Bronchial epithelial cell (primary cell): ENCODE data around the gene RUNX2. TPM values are rescaled to one million over a fixed set of nuclear protein-coding genes. Genes with fewer than 3 reads are reported as not detected.

Source experiments
- DNase-seq: peaks from one replicate; pipeline ENCODE4 v3.0.0-alpha.2; 2010; ENCODE audit warnings: low read depth
- FAIRE-seq: peaks from 2 replicates; lab custom pipeline; 2011; peaks lifted over from hg19 to GRCh38; lab: Jason Lieb, UNC
- H3K27me3 ChIP-seq: 2 replicates; pipeline ENCODE4 v1.5.1; 2011; ENCODE audit warnings: low read length; ENCODE audit not compliant: control insufficient read depth, insufficient read depth
- H3K36me3 ChIP-seq: 2 replicates; pipeline ENCODE4 v1.5.1; 2011; ENCODE audit warnings: low read length; ENCODE audit not compliant: control insufficient read depth, insufficient read depth
- H3K4me3 ChIP-seq: 2 replicates; pipeline ENCODE4 v1.5.1; 2011; ENCODE audit warnings: mild to moderate bottlenecking, low read depth, low read length, control low read depth
- CTCF ChIP-seq: IDR thresholded peaks from 2 replicates; pipeline ENCODE4 v1.5.1; 2011; ENCODE audit warnings: mild to moderate bottlenecking, moderate library complexity, low read length, control low read depth, inconsistent platforms; ENCODE audit not compliant: insufficient read depth, severe bottlenecking
- total RNA-seq: library from RNA; depleted of rRNA; stranded (reverse); fragments of >200 nt; gene quantifications from 2 replicates; pipeline ENCODE4 v1.2.1, GENCODE V29; 2014

Gene RUNX2
- total RNA-seq, 1 donor from 2014 or later, result 0.79 TPM

GRCh38 chr6:45634231-45634630 lies 306.1 kb downstream of the RUNX2 start:
- TF ChIP-seq CTCF, result no peak
- DNase-seq, result no peak
- Histone ChIP-seq H3K27me3 (no peaks in the 10 kb centered on the region), H3K4me3 (no peak overlapping the region), H3K36me3 (no peaks in the 10 kb centered on the region)
- FAIRE-seq, result no peak

DNA sequence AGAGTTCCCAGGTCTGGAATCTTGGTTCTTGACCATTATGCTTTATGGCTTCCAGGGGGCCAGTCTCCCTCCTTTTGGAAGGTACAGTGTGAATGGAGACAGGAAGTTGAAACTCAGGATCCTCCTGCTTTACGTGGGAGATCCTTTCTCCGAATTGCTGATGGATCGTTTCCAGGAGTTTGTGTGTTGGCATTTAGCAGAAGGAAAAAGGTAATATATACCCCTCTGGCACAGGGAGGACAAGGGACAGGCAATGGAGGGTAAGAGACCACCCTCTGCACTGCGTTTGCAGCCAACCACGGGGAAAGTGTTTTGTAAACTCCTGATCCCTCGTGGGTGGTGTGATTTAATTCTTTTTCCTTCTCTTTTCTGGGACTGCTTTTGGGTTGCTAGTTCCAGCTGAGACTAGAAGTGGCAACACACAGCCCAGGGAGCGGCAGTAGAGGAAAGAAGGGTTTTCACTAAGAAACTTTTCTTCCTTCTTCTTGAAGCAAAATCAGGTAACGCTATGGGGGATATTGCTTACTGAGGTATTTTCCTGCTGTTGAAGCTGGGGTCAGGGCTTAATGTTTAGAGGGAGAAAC lies 307.2 kb downstream of the RUNX2 start:
- Histone ChIP-seq H3K4me3 (no peak overlapping the region), H3K36me3 (no peaks in the 10 kb centered on the region), H3K27me3 (no peaks in the 10 kb centered on the region)
- no peak for TF ChIP-seq CTCF
- no peak for FAIRE-seq
- DNase-seq, result no peak

DNA sequence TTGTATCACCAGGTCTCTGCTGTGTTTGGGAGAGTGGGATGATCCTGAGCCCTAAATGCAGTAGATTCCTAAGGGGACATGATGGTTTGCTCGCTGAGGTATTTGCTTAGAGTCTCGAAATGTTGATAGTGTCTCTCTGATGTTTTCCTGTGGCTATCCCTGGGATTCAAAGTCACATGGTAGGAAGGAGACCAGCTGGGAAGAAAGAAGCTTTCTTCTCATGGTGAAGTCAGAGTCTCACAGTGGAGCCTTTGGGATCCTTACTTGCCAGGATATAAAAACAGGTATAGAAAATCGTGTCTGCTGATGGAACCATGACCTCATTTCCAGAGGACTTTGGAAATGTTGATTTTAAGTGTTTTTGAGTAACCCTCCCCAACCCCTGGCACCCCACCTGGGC lies 308.9 kb downstream of the RUNX2 start:
- Histone ChIP-seq H3K27me3 (no peaks in the 10 kb centered on the region), H3K36me3 (no peaks in the 10 kb centered on the region), H3K4me3 (no peak overlapping the region)
- no peak for TF ChIP-seq CTCF
- no peak for DNase-seq
- peak; percentile 76 for FAIRE-seq

GRCh38 chr6:45637611-45638257 lies 309.6 kb downstream of the RUNX2 start:
- no peaks in the 10 kb centered on the region for H3K27me3 ChIP-seq
- no peak for FAIRE-seq

DNA sequence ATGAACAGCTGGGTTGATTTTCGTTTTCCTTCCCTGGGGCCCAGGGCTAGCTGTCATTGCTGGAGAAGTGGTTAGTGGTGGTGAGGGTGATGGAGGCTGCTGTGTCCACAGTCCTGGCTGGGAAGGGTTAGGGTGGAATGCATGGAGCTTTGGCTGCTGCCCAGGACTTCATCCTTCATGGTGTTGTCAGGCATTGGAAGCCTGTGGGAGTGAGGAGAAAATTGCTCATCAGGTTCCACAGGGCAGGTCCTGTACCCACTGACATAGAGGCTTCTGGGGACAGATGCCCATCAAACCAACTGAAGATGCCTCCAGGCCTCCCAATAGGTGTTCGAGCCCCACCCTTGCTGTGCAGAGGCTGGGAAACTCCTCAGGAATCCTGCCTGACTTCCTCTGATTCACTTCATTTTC lies 312.0 kb downstream of the RUNX2 start:
- TF ChIP-seq CTCF, result no peak
- peak; percentile 46 for DNase-seq
- Histone ChIP-seq H3K27me3 (no peaks in the 10 kb centered on the region), H3K36me3 (no peaks in the 10 kb centered on the region), H3K4me3 (no peak overlapping the region)
- FAIRE-seq, result peak; percentile 64

More at GRCh38 chr6:45637611-45638257, 309.6 kb downstream of the RUNX2 start:
- DNase-seq, result no peak
- H3K36me3 ChIP-seq, result no peaks in the 10 kb centered on the region
- TF ChIP-seq CTCF, result no peak
- no peak overlapping the region for H3K4me3 ChIP-seq
